Breast epithelium (tissue), 3 donors: ENCODE measurements around the gene EN1.

ENCODE experiments used
- POLR2AphosphoS5 ChIP-seq, 3 donors: sonication (generic); formaldehyde crosslinking; IDR thresholded peaks; one replicate each; pipeline ENCODE4 v1.6.1; 2017; ENCODE audit warnings: antibody characterized with exemption in 3 of 3
- TF ChIP-seq, protein P1 (sequence below), 3 donors: fragments of 450-650 bp; IDR thresholded peaks; one replicate each; pipeline ENCODE4 v1.5.1; 2016 to 2017; ENCODE audit warnings: antibody characterized with exemption in 3 of 3, mild to moderate bottlenecking in 3 of 3, moderate library complexity in 3 of 3

- TF ChIP-seq, protein P1, sequence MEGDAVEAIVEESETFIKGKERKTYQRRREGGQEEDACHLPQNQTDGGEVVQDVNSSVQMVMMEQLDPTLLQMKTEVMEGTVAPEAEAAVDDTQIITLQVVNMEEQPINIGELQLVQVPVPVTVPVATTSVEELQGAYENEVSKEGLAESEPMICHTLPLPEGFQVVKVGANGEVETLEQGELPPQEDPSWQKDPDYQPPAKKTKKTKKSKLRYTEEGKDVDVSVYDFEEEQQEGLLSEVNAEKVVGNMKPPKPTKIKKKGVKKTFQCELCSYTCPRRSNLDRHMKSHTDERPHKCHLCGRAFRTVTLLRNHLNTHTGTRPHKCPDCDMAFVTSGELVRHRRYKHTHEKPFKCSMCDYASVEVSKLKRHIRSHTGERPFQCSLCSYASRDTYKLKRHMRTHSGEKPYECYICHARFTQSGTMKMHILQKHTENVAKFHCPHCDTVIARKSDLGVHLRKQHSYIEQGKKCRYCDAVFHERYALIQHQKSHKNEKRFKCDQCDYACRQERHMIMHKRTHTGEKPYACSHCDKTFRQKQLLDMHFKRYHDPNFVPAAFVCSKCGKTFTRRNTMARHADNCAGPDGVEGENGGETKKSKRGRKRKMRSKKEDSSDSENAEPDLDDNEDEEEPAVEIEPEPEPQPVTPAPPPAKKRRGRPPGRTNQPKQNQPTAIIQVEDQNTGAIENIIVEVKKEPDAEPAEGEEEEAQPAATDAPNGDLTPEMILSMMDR (IDR thresholded peaks at IDR 0.05), result no peak
- no peak for TF ChIP-seq POLR2AphosphoS5 (IDR thresholded peaks at IDR 0.05)
Measured at GRCh38 chr2:118893100-118893499, 45.7 kb upstream of the EN1 start.
